Osteocyte (in vitro differentiated cells): ENCODE data around the gene HIVEP3. TPM values are rescaled to one million over a fixed set of nuclear protein-coding genes. Genes with fewer than 3 reads are reported as not detected.

Source experiments
- DNase-seq: peaks from one replicate; pipeline ENCODE4 v3.0.0; 2021; ENCODE audit warnings: mixed read lengths; ENCODE audit not compliant: unreplicated experiment; ENCODE audit errors: extremely low spot score
- H3K27ac Mint-ChIP-seq: one replicate; pipeline ENCODE4 v1.8.0; 2021; ENCODE audit warnings: mild to moderate bottlenecking, mixed read lengths; ENCODE audit not compliant: unreplicated experiment
- H3K27me3 Mint-ChIP-seq: one replicate; pipeline ENCODE4 v1.8.0; 2021; ENCODE audit warnings: mixed read lengths; ENCODE audit not compliant: unreplicated experiment
- H3K36me3 Mint-ChIP-seq: one replicate; pipeline ENCODE4 v1.8.0; 2021; ENCODE audit warnings: mixed read lengths; ENCODE audit not compliant: unreplicated experiment
- H3K4me1 Mint-ChIP-seq: one replicate; pipeline ENCODE4 v1.8.0; 2021; ENCODE audit warnings: mixed read lengths; ENCODE audit not compliant: unreplicated experiment
- H3K4me3 Mint-ChIP-seq: one replicate; pipeline ENCODE4 v1.8.0; 2021; ENCODE audit warnings: mild to moderate bottlenecking, moderate library complexity, mixed read lengths; ENCODE audit not compliant: unreplicated experiment
- H3K9me3 Mint-ChIP-seq: one replicate; pipeline ENCODE4 v1.8.0; 2021; ENCODE audit warnings: mixed read lengths; ENCODE audit not compliant: unreplicated experiment
- total RNA-seq: library from RNA; stranded (reverse); gene quantifications from 2 replicates; pipeline ENCODE4 v1.2.1, GENCODE V29; 2021
- TF ChIP-seq, protein P1 (sequence below): fragments of 200-600 bp; sonication (generic); IDR thresholded peaks from 2 replicates; pipeline ENCODE4 v1.5.0; 2021; ENCODE audit warnings: antibody characterized with exemption, mild to moderate bottlenecking, moderate library complexity

Gene HIVEP3
- total RNA-seq, 1 donor from 2014 or later, result 0.97 TPM

GRCh38 chr1:41497461-41498030 lies 421.2 kb downstream of the HIVEP3 start:
- peaks cover 41% of the 10 kb centered on the region for H3K4me1 Mint-ChIP-seq
- H3K36me3 Mint-ChIP-seq, result no peaks in the 10 kb centered on the region
- no peak overlapping the region for H3K27ac Mint-ChIP-seq

GRCh38 chr1:41497056-41497440 lies 421.7 kb downstream of the HIVEP3 start:
- TF ChIP-seq, protein P1, sequence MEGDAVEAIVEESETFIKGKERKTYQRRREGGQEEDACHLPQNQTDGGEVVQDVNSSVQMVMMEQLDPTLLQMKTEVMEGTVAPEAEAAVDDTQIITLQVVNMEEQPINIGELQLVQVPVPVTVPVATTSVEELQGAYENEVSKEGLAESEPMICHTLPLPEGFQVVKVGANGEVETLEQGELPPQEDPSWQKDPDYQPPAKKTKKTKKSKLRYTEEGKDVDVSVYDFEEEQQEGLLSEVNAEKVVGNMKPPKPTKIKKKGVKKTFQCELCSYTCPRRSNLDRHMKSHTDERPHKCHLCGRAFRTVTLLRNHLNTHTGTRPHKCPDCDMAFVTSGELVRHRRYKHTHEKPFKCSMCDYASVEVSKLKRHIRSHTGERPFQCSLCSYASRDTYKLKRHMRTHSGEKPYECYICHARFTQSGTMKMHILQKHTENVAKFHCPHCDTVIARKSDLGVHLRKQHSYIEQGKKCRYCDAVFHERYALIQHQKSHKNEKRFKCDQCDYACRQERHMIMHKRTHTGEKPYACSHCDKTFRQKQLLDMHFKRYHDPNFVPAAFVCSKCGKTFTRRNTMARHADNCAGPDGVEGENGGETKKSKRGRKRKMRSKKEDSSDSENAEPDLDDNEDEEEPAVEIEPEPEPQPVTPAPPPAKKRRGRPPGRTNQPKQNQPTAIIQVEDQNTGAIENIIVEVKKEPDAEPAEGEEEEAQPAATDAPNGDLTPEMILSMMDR, result no peak
- Mint-ChIP-seq H3K9me3 (no peaks in the 10 kb centered on the region), H3K4me3 (no peak overlapping the region), H3K36me3 (no peaks in the 10 kb centered on the region), H3K27me3 (no peaks in the 10 kb centered on the region), H3K27ac (peak overlapping the region; percentile 27), H3K4me1 (peaks cover 41% of the 10 kb centered on the region)
- DNase-seq, result no peak

More at GRCh38 chr1:41497461-41498030, 421.2 kb downstream of the HIVEP3 start:
- DNase-seq, result no peak
- no peak overlapping the region for H3K4me3 Mint-ChIP-seq
- no peaks in the 10 kb centered on the region for H3K27me3 Mint-ChIP-seq
- TF ChIP-seq, protein P1, result no peak
- no peaks in the 10 kb centered on the region for H3K9me3 Mint-ChIP-seq

GRCh38 chr1:41496080-41497055 lies 422.4 kb downstream of the HIVEP3 start:
- Mint-ChIP-seq H3K27ac (peak overlapping the region; percentile 27), H3K4me3 (no peak overlapping the region), H3K36me3 (no peaks in the 10 kb centered on the region), H3K4me1 (peaks cover 43% of the 10 kb centered on the region), H3K27me3 (no peaks in the 10 kb centered on the region), H3K9me3 (no peaks in the 10 kb centered on the region)
- TF ChIP-seq, protein P1, result no peak
- peak; percentile 92 for DNase-seq

DNA sequence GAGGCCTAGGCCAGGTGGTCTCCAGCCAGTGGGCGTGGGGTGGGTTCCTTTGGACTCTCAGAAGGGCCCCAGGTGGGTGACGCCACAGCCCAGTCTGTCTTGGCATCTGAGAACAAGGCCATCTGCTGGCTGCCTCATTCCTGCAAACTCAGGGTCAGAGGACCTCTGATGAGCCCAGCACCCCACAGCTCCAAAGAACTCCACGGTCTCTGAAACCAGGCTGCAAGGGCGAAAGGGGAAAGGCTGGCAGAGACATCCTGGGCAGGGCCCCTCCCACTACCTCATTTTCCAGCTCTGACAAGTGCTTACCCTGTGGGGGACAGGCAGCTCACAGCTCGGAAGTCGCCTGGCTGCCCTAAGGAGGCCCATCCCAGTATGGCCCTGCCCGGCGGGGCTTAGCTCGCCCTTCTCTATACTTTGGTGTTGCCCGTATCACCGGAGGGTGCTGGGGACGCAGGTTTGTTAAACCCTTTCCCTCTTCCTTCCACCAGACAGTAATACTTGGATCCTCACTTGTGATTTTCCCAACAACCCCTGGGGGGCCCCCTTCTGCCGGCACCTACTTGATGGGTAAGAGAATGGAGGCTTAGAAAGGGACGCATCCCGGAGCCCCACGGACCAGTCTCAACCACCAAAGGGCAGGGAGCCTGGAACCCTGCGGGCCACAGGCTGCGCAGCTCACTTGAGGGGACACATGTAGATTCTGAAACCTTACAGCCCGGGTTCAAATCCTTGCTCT lies 423.3 kb downstream of the HIVEP3 start:
- peaks cover 42% of the 10 kb centered on the region for H3K4me1 Mint-ChIP-seq
- no peak for DNase-seq
- H3K27me3 Mint-ChIP-seq, result no peaks in the 10 kb centered on the region
- H3K36me3 Mint-ChIP-seq, result no peaks in the 10 kb centered on the region
- TF ChIP-seq, protein P1, result peak; percentile 32
- H3K9me3 Mint-ChIP-seq, result no peaks in the 10 kb centered on the region
- no peak overlapping the region for H3K27ac Mint-ChIP-seq
- no peak overlapping the region for H3K4me3 Mint-ChIP-seq
